HG03575 (cell line): ENCODE measurements around the gene KLHL36.
"Not testable (repeated sequence)": the region's sequence is repeated elsewhere in the genome, so short reads cannot be mapped to it uniquely, and the experiment has no call there.

Experiments
- ATAC-seq: cut with Tn5 transposase; IDR thresholded peaks from one replicate; pipeline ENCODE4 v1.9.1; 2021; ENCODE audit not compliant: unreplicated experiment, insufficient number of reproducible peaks, low FRiP score; ENCODE audit errors: extremely low read depth

Gene KLHL36

GRCh38 chr16:84614623-84614967 is 33.7 kb upstream of the KLHL36 start:
- ATAC-seq = no peak

GRCh38 chr16:84614968-84615813 is 33.1 kb upstream of the KLHL36 start:
- ATAC-seq = no peak

- ATAC-seq = no peak
Measured at GRCh38 chr16:84616515-84616914, 31.8 kb upstream of the KLHL36 start.

GRCh38 chr16:84617041-84617790 is 31.1 kb upstream of the KLHL36 start:
- ATAC-seq = no peak

- no peak for ATAC-seq
Measured at GRCh38 chr16:84617791-84618580, 30.3 kb upstream of the KLHL36 start, which contains the start of gene COTL1. COTL1 (minus strand) TSS chr16:84618078; CDS start chr16:84617914, 164 bp downstream.

- no peak for ATAC-seq
Measured at GRCh38 chr16:84618581-84619460, 29.5 kb upstream of the KLHL36 start.

GRCh38 chr16:84620913-84621312 is 27.4 kb upstream of the KLHL36 start:
- ATAC-seq = not testable (repeated sequence)

GRCh38 chr16:84625556-84625955 is 22.8 kb upstream of the KLHL36 start:
- no peak for ATAC-seq

GRCh38 chr16:84628226-84628731 is 20.0 kb upstream of the KLHL36 start:
- no peak for ATAC-seq

GRCh38 chr16:84629580-84629979 is 18.7 kb upstream of the KLHL36 start:
- ATAC-seq = no peak

GRCh38 chr16:84630009-84630408 is 18.3 kb upstream of the KLHL36 start:
- no peak for ATAC-seq

- ATAC-seq = no peak
Measured at GRCh38 chr16:84630446-84631152, 17.7 kb upstream of the KLHL36 start.

- no peak for ATAC-seq
Measured at GRCh38 chr16:84631153-84631466, 17.2 kb upstream of the KLHL36 start.

- no peak for ATAC-seq
Measured at GRCh38 chr16:84631886-84632285, 16.4 kb upstream of the KLHL36 start.

GRCh38 chr16:84632862-84633261 is 15.4 kb upstream of the KLHL36 start:
- ATAC-seq = not testable (repeated sequence)

- ATAC-seq = no peak
Measured at GRCh38 chr16:84633622-84634021, 14.7 kb upstream of the KLHL36 start.

GRCh38 chr16:84635702-84636101 is 12.6 kb upstream of the KLHL36 start:
- ATAC-seq = no peak

- no peak for ATAC-seq
Measured at GRCh38 chr16:84637709-84638108, 10.6 kb upstream of the KLHL36 start.
